H1 (cell line): ENCODE measurements around the gene FMOD. TPM values are rescaled to one million over a fixed set of nuclear protein-coding genes. Genes with fewer than 3 reads are reported as not detected.

Experiments used
- polyA plus RNA-seq, 7 experiments: library from polyadenylated mRNA; depleted of rRNA in 3 of 7; stranded (reverse) in 5 of 7; unstranded in 2 of 7; fragments of >200 nt in 5 of 7; fragments of 200-250 nt in 2 of 7; gene quantifications; 1 replicate in 5 of 7; 2 replicates in 1 of 7; 4 replicates in 1 of 7; pipeline versions ENCODE4 v1.2.1 to v1.2.3, GENCODE V29; 2011 to 2013; ENCODE audit warnings: missing spikeins in 2 of 7, mixed read lengths in 2 of 7
- total RNA-seq: library from RNA; stranded (reverse); fragmentation: NEBNext Ultra II Directional; extraction: Animal tissue kit (Norgen Biotek cat#: 25700); gene quantifications from 2 replicates; pipeline ENCODE4 v1.2.1, GENCODE V29; 2021
- TF ChIP-seq, protein P1 (sequence below): fragments of 300-600 bp; sonication (generic); IDR thresholded peaks from 2 replicates; pipeline ENCODE4 v1.7.1; 2012; ENCODE audit warnings: low read length, moderate library complexity, mild to moderate bottlenecking, inconsistent platforms; ENCODE audit not compliant: insufficient replicate concordance

Gene FMOD
- total and polyA plus RNA-seq, 2 of the 8 experiments (the other 6 are each of a cell fraction or from before 2014, with no cell fraction given), result 0.17 to 0.32 TPM

DNA sequence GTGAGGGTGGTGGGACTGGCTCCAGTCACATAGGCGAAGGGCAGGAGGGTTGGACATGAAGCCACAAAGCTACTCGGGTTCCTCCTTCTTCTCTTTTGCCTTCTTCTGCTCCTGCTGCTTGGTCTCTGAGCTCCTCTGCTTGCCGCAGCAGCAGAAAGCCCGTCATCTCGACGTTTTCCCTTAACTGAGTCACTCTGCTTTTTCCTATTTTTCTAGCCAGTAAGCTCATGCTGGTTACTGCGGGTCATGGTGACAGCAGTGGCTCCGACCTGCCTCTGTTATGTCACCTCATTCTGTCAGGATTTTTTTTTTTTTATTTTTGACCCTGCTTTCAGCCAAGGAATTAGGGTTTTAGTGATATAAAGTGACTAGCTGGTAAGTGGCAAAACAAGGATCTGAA lies 2.6 kb upstream of the FMOD start (continued):
- TF ChIP-seq, protein P1, sequence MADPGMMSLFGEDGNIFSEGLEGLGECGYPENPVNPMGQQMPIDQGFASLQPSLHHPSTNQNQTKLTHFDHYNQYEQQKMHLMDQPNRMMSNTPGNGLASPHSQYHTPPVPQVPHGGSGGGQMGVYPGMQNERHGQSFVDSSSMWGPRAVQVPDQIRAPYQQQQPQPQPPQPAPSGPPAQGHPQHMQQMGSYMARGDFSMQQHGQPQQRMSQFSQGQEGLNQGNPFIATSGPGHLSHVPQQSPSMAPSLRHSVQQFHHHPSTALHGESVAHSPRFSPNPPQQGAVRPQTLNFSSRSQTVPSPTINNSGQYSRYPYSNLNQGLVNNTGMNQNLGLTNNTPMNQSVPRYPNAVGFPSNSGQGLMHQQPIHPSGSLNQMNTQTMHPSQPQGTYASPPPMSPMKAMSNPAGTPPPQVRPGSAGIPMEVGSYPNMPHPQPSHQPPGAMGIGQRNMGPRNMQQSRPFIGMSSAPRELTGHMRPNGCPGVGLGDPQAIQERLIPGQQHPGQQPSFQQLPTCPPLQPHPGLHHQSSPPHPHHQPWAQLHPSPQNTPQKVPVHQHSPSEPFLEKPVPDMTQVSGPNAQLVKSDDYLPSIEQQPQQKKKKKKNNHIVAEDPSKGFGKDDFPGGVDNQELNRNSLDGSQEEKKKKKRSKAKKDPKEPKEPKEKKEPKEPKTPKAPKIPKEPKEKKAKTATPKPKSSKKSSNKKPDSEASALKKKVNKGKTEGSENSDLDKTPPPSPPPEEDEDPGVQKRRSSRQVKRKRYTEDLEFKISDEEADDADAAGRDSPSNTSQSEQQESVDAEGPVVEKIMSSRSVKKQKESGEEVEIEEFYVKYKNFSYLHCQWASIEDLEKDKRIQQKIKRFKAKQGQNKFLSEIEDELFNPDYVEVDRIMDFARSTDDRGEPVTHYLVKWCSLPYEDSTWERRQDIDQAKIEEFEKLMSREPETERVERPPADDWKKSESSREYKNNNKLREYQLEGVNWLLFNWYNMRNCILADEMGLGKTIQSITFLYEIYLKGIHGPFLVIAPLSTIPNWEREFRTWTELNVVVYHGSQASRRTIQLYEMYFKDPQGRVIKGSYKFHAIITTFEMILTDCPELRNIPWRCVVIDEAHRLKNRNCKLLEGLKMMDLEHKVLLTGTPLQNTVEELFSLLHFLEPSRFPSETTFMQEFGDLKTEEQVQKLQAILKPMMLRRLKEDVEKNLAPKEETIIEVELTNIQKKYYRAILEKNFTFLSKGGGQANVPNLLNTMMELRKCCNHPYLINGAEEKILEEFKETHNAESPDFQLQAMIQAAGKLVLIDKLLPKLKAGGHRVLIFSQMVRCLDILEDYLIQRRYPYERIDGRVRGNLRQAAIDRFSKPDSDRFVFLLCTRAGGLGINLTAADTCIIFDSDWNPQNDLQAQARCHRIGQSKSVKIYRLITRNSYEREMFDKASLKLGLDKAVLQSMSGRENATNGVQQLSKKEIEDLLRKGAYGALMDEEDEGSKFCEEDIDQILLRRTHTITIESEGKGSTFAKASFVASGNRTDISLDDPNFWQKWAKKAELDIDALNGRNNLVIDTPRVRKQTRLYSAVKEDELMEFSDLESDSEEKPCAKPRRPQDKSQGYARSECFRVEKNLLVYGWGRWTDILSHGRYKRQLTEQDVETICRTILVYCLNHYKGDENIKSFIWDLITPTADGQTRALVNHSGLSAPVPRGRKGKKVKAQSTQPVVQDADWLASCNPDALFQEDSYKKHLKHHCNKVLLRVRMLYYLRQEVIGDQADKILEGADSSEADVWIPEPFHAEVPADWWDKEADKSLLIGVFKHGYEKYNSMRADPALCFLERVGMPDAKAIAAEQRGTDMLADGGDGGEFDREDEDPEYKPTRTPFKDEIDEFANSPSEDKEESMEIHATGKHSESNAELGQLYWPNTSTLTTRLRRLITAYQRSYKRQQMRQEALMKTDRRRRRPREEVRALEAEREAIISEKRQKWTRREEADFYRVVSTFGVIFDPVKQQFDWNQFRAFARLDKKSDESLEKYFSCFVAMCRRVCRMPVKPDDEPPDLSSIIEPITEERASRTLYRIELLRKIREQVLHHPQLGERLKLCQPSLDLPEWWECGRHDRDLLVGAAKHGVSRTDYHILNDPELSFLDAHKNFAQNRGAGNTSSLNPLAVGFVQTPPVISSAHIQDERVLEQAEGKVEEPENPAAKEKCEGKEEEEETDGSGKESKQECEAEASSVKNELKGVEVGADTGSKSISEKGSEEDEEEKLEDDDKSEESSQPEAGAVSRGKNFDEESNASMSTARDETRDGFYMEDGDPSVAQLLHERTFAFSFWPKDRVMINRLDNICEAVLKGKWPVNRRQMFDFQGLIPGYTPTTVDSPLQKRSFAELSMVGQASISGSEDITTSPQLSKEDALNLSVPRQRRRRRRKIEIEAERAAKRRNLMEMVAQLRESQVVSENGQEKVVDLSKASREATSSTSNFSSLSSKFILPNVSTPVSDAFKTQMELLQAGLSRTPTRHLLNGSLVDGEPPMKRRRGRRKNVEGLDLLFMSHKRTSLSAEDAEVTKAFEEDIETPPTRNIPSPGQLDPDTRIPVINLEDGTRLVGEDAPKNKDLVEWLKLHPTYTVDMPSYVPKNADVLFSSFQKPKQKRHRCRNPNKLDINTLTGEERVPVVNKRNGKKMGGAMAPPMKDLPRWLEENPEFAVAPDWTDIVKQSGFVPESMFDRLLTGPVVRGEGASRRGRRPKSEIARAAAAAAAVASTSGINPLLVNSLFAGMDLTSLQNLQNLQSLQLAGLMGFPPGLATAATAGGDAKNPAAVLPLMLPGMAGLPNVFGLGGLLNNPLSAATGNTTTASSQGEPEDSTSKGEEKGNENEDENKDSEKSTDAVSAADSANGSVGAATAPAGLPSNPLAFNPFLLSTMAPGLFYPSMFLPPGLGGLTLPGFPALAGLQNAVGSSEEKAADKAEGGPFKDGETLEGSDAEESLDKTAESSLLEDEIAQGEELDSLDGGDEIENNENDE, result no peak
